HCT116 (cell line): ENCODE results near the gene DNHD1.

Experiments used
- CEBPB ChIP-seq: IDR thresholded peaks from 2 replicates; pipeline ENCODE4 v1.6.1; 2012; ENCODE audit warnings: low read depth
- EZH2 ChIP-seq: fragments of 200-600 bp; sonication (generic); IDR thresholded peaks from 2 replicates; pipeline ENCODE4 v1.6.1; 2017; ENCODE audit warnings: antibody characterized with exemption, mixed run types
- POLR2A ChIP-seq: IDR thresholded peaks from 2 replicates; pipeline ENCODE4 v1.7.0; 2011; ENCODE audit warnings: borderline replicate concordance; ENCODE audit not compliant: insufficient read depth, insufficient read length; ENCODE audit errors: extremely low read depth
- POLR2AphosphoS5 ChIP-seq: IDR thresholded peaks from 2 replicates; pipeline ENCODE4 v1.6.1; 2011; ENCODE audit warnings: mild to moderate bottlenecking, low read depth, low read length, moderate library complexity
- RAD21 ChIP-seq: IDR thresholded peaks from 2 replicates; pipeline ENCODE4 v1.6.1; 2012; ENCODE audit warnings: low read depth, mild to moderate bottlenecking
- SIN3A ChIP-seq: IDR thresholded peaks from 2 replicates; pipeline ENCODE4 v1.6.1; 2012; ENCODE audit warnings: low read depth
- TCF7L2 ChIP-seq: IDR thresholded peaks from 2 replicates; pipeline ENCODE4 v1.7.0; 2011; ENCODE audit warnings: borderline replicate concordance, inconsistent platforms; ENCODE audit not compliant: insufficient read depth, insufficient read length; ENCODE audit errors: extremely low read depth
- YY1 ChIP-seq: IDR thresholded peaks from 2 replicates; pipeline ENCODE4 v1.6.1; 2011; ENCODE audit warnings: low read length, low read depth, moderate library complexity, mild to moderate bottlenecking; ENCODE audit not compliant: insufficient replicate concordance; ENCODE audit errors: extremely low read depth
- ZNF274 ChIP-seq: fragments of 200-500 bp; sonication (Bioruptor generic); IDR thresholded peaks from 2 replicates; pipeline ENCODE4 v1.6.1; 2014; ENCODE audit warnings: mild to moderate bottlenecking, low read depth, low read length, inconsistent platforms
- TF ChIP-seq, protein P1 (sequence below), 3 experiments: fragments of 200-600 bp in 1 of 3; sonication (generic) in 1 of 3; IDR thresholded peaks in 2 of 3; conservative IDR thresholded peaks in 1 of 3; 2 replicates each; pipeline ENCODE4 v1.5.1; 2012 to 2017; ENCODE audit warnings: low read depth in 2 of 3, low read length in 2 of 3, antibody characterized with exemption in 1 of 3, borderline replicate concordance in 1 of 3, control low read depth in 1 of 3, mild to moderate bottlenecking in 1 of 3, mixed read lengths in 1 of 3, mixed run types in 1 of 3, moderate library complexity in 1 of 3; ENCODE audit not compliant: insufficient read depth in 1 of 3
- TF ChIP-seq, protein P2 (sequence below): IDR thresholded peaks from 2 replicates; pipeline ENCODE4 v1.6.1; 2012; ENCODE audit warnings: low read depth
- TF ChIP-seq, protein P3 (sequence below): IDR thresholded peaks from 2 replicates; pipeline ENCODE4 v1.6.1; 2012

DNA sequence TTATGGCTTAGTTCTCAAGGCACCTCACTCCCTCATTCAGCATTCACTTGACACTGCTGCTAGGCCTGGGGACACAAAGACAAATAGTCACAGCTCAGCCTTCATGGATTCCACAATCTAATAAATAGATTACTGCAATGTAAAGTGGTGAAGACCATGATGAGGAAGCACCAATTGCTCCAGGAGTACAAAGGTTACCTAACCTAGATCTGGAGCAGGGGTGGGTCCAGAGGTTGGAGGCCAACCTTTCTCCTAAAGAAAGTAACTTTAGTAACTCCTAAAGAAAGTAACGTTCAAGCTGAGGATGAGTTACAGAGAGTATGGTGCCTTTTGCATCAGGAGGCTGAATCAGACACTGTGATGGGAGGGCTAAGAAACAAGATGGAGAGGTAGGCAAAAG is 27.5 kb upstream of the DNHD1 start:
- TF ChIP-seq, protein P1, sequence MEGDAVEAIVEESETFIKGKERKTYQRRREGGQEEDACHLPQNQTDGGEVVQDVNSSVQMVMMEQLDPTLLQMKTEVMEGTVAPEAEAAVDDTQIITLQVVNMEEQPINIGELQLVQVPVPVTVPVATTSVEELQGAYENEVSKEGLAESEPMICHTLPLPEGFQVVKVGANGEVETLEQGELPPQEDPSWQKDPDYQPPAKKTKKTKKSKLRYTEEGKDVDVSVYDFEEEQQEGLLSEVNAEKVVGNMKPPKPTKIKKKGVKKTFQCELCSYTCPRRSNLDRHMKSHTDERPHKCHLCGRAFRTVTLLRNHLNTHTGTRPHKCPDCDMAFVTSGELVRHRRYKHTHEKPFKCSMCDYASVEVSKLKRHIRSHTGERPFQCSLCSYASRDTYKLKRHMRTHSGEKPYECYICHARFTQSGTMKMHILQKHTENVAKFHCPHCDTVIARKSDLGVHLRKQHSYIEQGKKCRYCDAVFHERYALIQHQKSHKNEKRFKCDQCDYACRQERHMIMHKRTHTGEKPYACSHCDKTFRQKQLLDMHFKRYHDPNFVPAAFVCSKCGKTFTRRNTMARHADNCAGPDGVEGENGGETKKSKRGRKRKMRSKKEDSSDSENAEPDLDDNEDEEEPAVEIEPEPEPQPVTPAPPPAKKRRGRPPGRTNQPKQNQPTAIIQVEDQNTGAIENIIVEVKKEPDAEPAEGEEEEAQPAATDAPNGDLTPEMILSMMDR (IDR thresholded peaks at IDR 0.05 in 2 of 3, conservative IDR thresholded peaks at IDR 0.05 in 1 of 3; ENCODE audit: borderline replicate concordance in 1 of 3, insufficient read depth in 1 of 3, low read depth in 2 of 3, low read length in 2 of 3), result no peak
- TF ChIP-seq TCF7L2 (no peak), POLR2AphosphoS5 (no peak), CEBPB (no peak), ZNF274 (no peak), RAD21 (no peak), POLR2A (no peak), EZH2 (no peak), SIN3A (no peak), YY1 (no peak)
- TF ChIP-seq, protein P2, sequence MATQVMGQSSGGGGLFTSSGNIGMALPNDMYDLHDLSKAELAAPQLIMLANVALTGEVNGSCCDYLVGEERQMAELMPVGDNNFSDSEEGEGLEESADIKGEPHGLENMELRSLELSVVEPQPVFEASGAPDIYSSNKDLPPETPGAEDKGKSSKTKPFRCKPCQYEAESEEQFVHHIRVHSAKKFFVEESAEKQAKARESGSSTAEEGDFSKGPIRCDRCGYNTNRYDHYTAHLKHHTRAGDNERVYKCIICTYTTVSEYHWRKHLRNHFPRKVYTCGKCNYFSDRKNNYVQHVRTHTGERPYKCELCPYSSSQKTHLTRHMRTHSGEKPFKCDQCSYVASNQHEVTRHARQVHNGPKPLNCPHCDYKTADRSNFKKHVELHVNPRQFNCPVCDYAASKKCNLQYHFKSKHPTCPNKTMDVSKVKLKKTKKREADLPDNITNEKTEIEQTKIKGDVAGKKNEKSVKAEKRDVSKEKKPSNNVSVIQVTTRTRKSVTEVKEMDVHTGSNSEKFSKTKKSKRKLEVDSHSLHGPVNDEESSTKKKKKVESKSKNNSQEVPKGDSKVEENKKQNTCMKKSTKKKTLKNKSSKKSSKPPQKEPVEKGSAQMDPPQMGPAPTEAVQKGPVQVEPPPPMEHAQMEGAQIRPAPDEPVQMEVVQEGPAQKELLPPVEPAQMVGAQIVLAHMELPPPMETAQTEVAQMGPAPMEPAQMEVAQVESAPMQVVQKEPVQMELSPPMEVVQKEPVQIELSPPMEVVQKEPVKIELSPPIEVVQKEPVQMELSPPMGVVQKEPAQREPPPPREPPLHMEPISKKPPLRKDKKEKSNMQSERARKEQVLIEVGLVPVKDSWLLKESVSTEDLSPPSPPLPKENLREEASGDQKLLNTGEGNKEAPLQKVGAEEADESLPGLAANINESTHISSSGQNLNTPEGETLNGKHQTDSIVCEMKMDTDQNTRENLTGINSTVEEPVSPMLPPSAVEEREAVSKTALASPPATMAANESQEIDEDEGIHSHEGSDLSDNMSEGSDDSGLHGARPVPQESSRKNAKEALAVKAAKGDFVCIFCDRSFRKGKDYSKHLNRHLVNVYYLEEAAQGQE, result no peak
- TF ChIP-seq, protein P3, sequence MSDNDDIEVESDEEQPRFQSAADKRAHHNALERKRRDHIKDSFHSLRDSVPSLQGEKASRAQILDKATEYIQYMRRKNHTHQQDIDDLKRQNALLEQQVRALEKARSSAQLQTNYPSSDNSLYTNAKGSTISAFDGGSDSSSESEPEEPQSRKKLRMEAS, result no peak
